GM12891 (cell line): ENCODE measurements around the gene ARHGAP45.

Experiments
- DNase-seq: peaks from one replicate; pipeline ENCODE4 v3.0.0; 2011; ENCODE audit warnings: low spot score; ENCODE audit not compliant: insufficient read length
- FAIRE-seq: peaks from 2 replicates; lab custom pipeline; 2011; peaks lifted over from hg19 to GRCh38; lab: Jason Lieb, UNC
- PAX5 ChIP-seq: IDR thresholded peaks from 2 replicates; pipeline ENCODE4 v1.6.1; 2011; ENCODE audit warnings: low read length, moderate library complexity, mild to moderate bottlenecking; ENCODE audit not compliant: insufficient read depth, severe bottlenecking
- POLR2A ChIP-seq: IDR thresholded peaks from 2 replicates; pipeline ENCODE4 v1.6.1; 2011; ENCODE audit warnings: low read depth, low read length, control low read depth
- POLR2AphosphoS5 ChIP-seq: IDR thresholded peaks from 2 replicates; pipeline ENCODE4 v1.6.1; 2011; ENCODE audit warnings: low read depth, low read length, control low read depth
- POU2F2 ChIP-seq: IDR thresholded peaks from 2 replicates; pipeline ENCODE4 v1.6.1; 2011; ENCODE audit warnings: low read depth, mild to moderate bottlenecking, control low read depth, low read length, moderate library complexity
- SPI1 ChIP-seq: IDR thresholded peaks from 2 replicates; pipeline ENCODE4 v1.6.1; 2011; ENCODE audit warnings: low read depth, low read length, control low read depth
- TAF1 ChIP-seq: IDR thresholded peaks from 2 replicates; pipeline ENCODE4 v1.6.1; 2011; ENCODE audit warnings: low read depth, low read length, control low read depth

ARHGAP45 gene

DNA sequence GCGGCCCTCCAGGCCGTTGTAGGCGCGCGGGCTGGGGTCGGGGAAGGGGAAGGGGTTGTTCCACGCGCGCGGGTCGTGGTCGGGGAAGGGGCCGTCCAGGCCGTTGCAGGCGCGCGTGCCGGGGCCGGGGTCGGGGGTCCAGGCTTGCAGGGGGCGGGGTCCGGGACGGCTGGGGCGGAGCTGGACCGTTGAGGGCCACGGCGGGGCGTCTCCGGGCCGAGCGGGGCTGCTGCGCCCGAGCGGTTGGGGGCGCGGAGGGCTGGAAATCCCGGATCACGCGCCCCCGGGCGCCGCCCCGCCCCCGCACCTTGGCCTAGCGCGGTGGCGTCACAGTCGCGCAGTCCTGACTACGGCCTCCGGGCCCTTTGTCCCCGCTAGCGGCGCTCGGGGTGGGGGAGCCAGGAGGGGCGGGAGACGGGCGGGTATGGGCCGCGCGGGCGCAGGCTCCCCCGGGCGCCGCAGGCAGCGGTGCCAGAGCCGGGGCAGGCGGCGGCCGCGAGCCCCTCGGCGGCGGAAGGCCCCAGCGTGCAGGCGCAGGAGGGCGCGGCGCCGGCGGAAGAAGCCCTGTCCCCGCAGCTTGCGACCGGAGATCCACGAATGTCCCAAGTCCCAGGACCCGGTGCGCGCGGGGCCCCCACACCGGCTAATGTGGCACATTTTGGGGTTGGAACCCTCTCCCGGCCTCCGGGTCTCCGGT, 37.5 kb downstream of the ARHGAP45 start:
- FAIRE-seq (peak; percentile 91), DNase-seq (peak; percentile 91)

DNA sequence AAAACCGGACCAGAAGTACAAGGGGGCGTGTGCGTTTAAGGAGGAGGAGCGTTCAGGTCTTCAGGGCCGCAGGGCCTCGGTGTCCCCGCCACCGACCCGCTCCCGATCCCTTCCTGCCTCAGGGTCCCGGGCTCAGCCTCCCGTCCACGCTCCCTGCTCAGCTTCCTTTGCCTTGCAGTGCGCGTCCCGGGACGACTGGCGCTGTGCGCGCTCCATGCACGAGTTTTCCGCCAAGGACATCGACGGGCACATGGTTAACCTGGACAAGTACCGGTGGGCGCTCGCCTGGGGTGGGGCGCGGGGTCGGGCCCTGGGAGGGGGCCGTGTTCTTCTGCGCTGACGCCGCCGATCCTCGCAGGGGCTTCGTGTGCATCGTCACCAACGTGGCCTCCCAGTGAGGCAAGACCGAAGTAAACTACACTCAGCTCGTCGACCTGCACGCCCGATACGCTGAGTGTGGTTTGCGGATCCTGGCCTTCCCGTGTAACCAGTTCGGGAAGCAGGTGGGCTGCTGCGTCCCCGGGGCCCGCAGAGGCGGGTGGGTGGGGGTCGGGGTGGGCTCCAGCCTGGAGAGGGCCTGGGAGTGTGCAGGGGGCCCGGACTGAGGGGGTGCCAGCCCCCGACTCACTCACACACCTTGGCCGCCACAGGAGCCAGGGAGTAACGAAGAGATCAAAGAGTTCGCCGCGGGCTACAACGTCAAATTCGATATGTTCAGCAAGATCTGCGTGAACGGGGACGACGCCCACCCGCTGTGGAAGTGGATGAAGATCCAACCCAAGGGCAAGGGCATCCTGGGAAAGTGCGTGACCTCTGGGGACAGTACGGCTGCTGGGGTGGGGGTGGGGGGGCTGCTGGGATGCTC, 38.3 kb downstream of the ARHGAP45 start:
- DNase-seq (peak; percentile 62), FAIRE-seq (no peak)

More for the DNA sequence above, 37.5 kb downstream of the ARHGAP45 start:
- TF ChIP-seq SPI1 (no peak), POLR2A (no peak), TAF1 (no peak)

DNA sequence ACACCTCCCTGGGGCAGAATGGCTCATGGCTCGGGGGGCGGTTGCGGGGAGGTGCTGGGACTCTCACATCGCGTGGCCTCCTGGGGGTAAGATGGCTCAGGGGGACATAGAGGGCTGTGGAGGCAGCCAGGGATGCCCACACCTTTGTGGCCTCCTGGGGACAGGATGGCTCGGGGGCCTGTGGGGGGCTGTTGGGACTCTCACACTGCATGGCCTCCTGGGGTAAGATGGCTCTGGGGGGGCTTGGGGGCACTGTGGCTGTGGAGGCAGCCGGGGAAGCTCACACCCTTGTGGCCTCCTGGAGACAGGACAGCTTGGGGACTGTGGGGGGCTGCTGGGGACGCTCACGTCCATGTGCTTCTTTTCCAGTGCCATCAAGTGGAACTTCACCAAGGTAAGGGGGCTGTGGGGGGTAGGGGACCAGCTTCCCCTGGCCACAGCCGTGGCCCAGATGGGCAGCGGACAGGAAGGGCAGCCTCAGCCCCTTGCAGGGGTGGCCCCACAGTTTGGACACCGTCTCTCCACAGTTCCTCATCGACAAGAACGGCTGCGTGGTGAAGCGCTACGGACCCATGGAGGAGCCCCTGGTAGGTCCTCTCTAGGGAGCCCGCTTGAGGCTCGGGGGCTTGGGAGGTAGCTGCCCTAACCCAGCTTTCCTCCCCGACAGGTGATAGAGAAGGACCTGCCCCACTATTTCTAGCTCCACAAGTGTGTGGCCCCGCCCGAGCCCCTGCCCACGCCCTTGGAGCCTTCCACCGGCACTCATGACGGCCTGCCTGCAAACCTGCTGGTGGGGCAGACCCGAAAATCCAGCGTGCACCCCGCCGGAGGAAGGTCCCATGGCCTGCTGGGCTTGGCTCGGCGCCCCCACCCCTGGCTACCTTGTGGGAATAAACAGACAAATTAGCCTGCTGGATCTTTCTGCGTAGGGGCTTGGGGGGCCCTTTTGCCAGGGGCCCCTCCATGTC, 39.2 kb downstream of the ARHGAP45 start:
- FAIRE-seq: no peak
- DNase-seq: no peak
- TF ChIP-seq POU2F2: no peak
- TF ChIP-seq TAF1: no peak
- no peak for TF ChIP-seq SPI1
- TF ChIP-seq POLR2A: peak; percentile 62
- peak; percentile 53 for TF ChIP-seq POLR2AphosphoS5
- TF ChIP-seq PAX5: no peak

More for the DNA sequence above, 38.3 kb downstream of the ARHGAP45 start:
- TF ChIP-seq TAF1: no peak
- TF ChIP-seq POLR2AphosphoS5: no peak
- TF ChIP-seq SPI1: no peak
- no peak for TF ChIP-seq PAX5
- TF ChIP-seq POU2F2: 0 out of 2 replicates have a peak, but pooled peaks have one; percentile 31
- TF ChIP-seq POLR2A: no peak

DNA sequence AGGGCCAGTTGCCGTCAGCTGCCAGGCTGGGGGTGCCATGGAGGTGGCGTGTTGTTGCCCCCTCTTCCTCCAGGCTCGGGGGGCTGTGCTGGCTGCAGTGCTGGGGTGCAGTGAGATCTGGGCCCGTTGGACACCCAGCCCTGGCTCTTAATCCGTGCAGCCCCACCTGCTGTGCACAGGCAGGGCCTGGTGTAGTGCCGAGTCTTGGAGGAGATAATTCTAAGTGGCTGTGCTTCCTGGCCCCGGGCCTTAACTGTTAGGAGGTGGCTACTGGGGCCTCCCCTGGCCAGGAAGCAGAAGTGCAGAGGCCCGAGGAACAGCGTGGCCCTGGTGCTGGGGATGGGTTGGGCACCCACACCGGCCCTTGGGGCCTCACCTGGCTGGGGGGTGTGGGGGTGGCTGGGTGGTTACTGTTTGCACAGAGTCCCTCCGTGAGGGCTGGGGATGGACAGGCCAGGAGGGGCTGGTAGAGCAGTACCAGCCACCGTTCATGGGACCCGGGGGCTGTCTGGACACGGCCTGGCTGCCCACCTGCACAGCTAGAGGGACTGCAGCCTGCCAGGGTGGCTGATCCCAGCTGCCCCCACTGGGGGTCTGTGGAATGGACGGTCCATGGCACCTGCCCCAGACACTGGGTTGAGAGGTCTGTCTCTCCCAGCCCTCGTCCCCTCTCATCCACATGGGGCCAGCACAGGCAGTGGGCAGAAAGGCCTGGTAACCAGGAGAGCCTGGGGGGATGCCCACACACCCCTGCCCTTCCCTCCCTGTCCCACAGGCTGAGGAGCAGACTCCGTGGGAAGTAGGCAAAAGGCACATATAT, 40.1 kb downstream of the ARHGAP45 start:
- FAIRE-seq: no peak
- no peak for DNase-seq
- TF ChIP-seq TAF1 (no peak), POU2F2 (peak; percentile 5; the same call in 1 of the 2 replicates), SPI1 (no peak), POLR2AphosphoS5 (0 out of 2 replicates have a peak, but pooled peaks have one; percentile 12), POLR2A (peak; percentile 44; the same call in 1 of the 2 replicates), PAX5 (no peak)

DNA sequence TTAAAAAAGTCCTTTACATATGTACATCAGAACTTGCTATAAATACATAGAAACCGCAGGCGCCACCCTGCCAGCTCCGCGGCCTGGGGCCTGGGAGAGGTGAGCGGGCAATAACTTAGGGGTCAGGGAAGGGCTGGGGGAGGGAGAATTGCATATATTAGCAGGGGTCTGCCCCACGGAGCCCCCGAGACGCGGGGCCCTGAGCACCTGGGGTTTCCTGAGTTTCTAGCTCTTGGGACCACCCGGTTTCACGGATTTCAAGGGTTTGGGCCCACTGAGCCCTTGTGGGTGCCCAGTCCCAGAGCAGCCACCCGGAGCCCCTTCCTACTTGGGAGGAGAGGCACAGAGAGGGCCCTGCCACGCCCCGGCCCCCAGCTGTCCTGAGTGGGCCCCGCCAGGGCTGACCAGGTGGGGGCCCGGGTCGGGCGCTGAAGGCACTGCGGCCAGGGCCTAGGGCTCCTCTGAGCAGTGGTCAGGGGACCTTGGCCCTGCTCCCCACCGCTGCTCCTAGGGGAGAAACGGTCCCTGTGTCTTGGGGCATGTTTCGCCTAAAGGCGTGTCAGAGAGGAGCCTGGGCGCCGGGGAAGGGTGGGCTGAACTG, 40.8 kb downstream of the ARHGAP45 start:
- DNase-seq (no peak), FAIRE-seq (no peak)
- TF ChIP-seq POLR2AphosphoS5 (peak; percentile 30; the same call in 1 of the 2 replicates), TAF1 (no peak)

DNA sequence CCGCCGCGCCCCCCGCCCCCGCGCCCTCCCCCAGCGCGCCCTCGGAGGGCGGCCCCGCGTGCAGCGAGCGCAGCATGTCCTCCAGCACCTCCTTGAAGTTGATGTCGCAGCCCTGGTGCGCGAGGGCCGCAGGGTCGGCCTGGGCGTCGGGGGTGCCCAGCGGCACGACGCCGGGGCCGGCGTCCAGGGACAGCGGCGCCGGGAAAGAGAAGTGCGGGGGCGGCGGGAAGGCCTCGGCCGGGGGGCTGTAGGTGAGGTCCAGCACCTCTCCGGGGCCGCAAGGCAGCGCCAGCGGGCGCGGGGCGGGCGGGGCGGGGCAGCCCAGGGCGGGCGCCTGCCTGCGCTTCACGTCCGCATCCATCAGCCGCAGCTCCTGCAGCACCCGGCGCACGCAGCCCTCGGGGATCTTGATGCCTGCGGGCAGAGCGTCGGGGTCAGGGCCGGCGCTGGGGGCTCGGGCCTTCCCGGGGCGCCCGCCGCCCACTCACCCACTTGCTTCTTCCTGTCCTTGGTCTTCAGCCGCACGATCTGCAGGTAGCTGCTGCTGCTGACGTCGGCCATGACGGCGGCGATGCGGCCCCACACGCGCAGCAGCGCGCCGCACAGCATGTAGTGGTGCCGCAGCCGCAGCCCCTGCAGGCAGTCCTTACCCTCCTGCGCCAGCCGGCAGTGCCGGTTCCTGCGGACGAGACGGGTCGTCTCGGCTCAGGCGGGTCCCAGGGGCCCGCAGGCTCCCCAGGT, 41.5 kb downstream of the ARHGAP45 start:
- TF ChIP-seq POU2F2: no peak
- TF ChIP-seq POLR2A: no peak
- TF ChIP-seq POLR2AphosphoS5: no peak
- TF ChIP-seq SPI1: no peak
- no peak for TF ChIP-seq TAF1
- no peak for TF ChIP-seq PAX5
- no peak for FAIRE-seq

DNA sequence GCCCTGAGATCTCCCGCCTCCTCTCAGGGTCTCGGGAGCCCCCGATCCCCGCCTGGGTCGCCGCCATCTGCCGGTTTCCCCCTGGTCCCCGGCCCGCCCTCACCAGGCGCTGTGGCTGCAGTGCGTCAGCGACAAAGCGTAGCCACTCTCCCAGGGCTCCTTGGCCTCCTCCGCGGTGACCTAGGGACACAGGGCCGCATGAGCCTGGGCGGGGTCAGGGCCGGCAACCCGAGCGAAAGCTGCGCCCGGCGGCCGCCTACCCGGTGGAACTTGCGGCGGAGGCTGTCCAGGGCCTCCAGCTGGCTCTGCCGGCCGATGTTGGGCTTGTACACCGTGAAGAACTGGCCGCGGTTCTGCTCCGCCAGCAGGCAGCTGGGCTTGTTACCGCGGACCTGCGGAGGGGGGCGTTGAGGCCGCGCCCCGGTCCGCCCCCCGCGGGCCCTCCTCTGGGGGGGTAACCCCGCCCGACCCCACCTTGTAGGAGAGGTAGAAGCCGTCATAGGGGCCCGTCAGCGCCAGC, 42.1 kb downstream of the ARHGAP45 start:
- DNase-seq (no peak), FAIRE-seq (no peak)
- no peak for TF ChIP-seq POLR2A
- no peak for TF ChIP-seq POU2F2
- no peak for TF ChIP-seq POLR2AphosphoS5
- TF ChIP-seq SPI1: no peak

More for the DNA sequence above, 41.5 kb downstream of the ARHGAP45 start:
- no peak for DNase-seq
